NT2/D1 (cell line): ENCODE results near the gene RANBP17.

Source experiments
- SUZ12 ChIP-seq: IDR thresholded peaks from 2 replicates; pipeline ENCODE4 v1.6.1; 2011; ENCODE audit not compliant: insufficient read length, insufficient read depth; ENCODE audit errors: extremely low read depth
- YY1 ChIP-seq: IDR thresholded peaks from 2 replicates; pipeline ENCODE4 v1.6.1; 2011; ENCODE audit not compliant: insufficient read length, insufficient read depth
- ZNF274 ChIP-seq: IDR thresholded peaks from 2 replicates; pipeline ENCODE4 v1.6.1; 2011; ENCODE audit warnings: mild to moderate bottlenecking, low read depth, low read length

- TF ChIP-seq YY1 (no peak), ZNF274 (no peak), SUZ12 (no peak)
These were observed 112.6 kb downstream of the RANBP17 start for GRCh38 chr5:170974461-170974860.
